Activated T-cell treated with anti-CD3 and anti-CD28 coated beads, Interleukin-2, amount 50 U/mL, for 1 hour (primary cell): ENCODE data around the gene ADA.
"Not testable (repeated sequence)": the region's sequence is repeated elsewhere in the genome, so short reads cannot be mapped to it uniquely, and the experiment has no call there.

Experiments used
- DNase-seq: peaks from one replicate; pipeline ENCODE4 v3.0.0-alpha.2; 2020

The ADA gene

DNA sequence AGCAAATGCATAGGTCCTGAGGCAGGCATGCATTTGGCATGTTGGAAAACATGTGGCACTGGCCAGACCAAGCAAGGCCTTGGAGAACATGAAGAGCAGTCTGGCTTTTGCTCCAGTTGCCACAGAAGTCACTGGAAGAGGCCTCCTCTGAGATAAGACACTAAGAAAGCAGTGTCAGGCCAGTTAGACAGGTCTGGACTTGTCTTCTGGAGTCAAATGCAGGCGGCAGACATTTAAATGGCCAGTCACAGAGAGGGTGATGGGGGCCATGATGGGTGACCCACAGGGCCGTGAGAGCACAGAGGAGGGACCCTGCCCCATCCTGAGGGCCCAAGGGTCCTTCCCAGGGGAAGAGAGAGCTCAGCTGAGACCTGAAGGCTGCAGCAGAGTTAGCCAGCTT lies 26.7 kb upstream of the ADA start:
- DNase-seq = no peak

DNA sequence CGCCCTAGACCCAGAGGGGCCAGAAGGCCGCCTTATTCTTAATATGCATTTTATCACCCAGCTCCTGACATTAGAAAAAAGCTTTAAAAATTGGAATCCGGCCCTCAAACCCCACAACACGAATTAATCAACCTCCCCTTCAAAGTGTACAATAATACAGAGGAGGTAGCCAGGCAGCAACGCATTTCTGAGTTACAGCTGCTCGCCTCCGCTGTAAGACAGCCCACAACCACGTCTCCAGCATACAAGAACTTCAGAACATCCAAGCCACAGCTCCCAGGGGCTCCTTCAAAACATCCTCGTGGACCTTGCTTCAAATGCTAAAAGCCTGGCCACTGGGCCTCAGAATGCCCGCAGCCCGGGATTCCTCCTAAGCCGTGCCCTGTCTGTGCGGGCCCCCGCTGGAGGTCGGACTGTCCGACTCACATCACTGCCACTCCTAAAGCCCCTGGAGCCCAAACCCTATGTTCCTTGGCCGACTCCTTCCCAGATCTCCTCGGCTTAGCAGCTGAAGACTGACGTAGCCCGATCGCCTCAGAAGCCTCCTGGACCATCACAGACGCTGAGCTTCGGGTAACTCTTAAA lies 20.9 kb upstream of the ADA start:
- DNase-seq = not testable (repeated sequence)

DNA sequence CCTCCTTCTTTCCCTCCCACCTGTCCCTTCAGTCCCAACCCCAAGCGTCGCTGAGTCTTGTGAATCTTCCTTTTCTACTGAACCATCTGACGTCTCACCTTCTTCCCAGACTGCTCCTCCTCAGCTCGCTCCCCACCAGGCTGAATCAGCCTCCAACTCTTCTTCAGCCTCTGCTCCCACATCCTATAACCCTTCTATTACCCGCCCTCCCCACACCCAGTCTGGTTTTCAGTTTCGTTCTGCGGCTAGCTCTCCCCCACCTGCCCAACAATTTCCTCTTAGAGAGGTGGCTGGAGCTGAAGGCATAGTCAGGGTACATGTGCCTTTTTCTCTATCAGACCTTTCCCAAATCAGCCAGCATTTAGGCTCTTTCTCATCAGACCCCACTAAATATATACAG lies 20.0 kb upstream of the ADA start:
- DNase-seq = peak; percentile 61

DNA sequence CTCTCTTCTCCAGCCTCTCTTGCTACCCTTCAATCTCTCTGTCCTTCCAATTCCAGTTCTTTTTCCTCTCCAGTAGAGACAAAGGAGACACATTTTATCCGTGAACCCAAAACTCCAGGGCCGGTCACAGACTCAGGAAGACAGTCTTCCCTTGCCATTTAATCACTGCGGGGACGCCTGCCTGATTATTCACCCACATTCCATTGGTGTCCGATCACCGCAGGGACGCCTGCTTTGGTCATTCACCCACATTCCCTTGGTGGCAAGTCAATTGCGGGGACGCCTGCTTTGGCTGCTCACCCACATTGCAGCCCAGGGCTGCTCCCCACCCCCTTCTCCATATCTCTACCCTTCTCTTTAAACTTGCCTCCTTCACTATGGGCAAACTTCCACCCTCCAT lies 19.4 kb upstream of the ADA start:
- not testable (repeated sequence) for DNase-seq

DNA sequence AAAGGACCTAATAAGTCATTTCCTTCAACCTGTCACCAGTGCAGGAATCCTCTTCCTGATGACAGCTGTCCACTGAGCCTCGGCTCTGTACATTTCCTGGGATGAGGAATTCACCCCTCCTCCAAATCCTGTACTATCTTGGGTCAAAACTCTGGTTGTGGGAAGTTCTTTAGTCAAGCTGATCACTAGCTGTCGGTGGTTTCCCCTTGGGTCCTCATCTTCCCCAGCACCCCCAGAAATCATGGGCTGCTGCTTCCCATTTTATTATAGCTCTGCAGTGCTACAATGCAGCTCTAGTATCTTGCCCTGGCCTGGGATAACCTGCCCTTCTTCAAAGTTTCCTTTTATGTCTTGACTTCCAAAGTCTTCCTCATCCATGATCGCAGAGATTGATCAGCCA lies 14.6 kb upstream of the ADA start:
- DNase-seq = no peak

DNA sequence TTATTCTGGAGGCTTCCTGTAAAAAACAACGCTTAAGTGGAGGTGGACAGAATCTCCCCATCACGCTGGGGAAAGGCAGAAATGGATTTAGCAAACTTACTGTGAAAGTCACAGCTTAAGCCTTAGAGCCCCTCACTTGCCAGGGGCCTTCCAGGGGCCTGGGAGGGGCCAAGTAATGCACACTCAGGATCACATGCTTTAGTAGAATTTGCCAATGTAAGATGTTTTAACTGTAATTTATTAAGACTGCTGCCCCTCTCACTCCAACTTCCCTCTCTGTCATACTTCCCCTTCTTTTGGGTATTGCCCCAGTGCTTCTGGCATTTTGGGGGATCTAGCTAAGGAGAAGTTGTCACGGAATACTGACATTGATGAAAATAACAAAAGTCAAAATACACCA lies 12.6 kb upstream of the ADA start:
- DNase-seq = no peak

DNA sequence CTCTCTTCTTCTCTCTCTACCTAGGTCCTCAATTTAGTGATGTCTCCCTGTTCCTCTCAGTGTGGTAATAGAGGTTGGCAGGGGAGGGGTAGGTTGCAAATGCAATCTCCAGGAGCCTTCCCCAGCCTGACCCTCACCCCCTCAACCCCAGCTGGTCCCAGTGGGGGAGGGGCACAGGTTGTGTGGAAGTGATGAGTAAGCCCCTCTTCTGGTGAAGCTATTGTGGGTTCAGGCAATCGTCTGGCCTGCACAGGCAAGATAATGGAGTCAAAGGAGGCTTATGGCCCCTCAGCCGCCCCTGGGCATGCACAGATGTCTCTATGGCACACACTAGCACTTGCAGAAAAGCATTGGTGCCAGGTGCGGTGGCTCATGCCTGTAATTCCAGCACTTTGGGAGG lies 10.8 kb upstream of the ADA start:
- DNase-seq = no peak

DNA sequence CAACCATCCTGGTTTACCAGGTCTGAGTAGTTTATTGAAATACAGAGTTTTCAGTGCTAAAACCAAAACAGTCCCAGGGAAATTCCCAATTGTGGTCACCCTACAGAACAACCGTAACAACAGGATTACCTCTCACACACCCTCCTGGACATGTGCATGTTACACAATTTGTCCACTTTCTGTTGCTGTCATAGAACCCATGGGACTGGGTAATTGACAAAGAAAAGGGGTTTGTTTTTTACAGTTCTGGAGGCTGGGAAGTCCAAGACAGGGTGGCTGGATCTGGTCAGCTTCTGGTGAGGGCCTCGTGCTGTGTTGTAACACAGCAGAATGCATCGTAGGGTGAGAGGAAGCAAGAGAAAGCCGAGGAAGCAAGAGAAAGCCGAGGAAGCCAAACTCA lies 9.1 kb upstream of the ADA start:
- DNase-seq = no peak

DNA sequence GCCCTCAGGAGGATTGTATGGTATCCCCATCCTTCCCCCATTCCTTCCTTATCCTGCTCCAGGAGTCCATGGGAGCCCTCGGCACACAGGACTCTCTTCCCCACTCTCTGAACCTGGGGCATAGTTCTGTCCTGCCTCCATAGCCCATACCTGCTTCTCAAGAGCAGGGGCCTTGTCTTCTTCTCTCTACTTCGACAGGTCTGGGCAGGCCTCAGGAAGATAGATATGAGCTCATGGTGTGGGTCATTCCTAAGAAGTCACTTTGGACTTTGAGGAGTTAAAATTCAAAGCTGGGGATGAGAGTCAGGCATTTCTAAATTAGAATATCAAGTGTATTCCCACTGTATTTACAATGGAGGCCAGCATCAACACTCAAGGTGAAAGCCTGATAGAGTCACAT lies 8.4 kb upstream of the ADA start:
- DNase-seq = no peak

DNA sequence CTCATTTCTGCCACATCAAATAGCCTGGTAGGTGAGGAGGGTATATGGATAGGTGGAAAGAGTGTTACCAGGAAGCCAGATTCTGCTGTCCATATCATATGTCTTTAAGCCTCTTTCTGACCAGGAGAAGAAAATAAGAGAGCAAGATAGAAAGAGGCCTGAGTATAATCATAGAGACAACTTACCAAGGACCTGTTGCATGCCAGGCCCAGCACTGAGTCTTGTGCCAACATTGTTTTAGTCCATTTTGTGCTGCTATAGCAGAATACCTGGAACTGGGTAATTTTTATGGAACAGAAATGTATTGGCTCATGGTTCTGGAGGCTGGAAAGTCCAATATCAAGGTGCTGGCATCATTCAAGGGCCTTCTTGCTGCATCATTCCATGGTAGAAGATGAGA lies 7.3 kb upstream of the ADA start:
- DNase-seq = no peak

DNA sequence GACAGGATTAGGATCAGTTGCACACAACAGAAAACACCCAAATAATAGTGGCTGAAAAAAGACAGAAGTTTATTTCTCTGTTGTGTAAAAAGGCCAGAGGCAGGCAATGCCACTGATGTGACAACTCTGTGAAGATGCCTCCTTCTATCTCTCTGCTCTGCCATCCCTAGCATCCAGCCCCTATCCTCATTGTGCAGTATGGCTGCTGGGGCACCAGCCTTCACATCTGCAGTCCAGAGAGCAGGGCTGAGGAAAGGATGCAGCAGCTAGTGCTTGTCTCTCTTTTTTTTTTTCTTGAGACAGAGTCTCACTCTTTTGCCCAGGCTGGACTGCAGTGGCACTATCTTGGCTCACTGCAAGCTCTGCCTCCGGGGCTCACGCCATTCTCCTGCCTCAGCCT lies 6.4 kb upstream of the ADA start:
- no peak for DNase-seq

DNA sequence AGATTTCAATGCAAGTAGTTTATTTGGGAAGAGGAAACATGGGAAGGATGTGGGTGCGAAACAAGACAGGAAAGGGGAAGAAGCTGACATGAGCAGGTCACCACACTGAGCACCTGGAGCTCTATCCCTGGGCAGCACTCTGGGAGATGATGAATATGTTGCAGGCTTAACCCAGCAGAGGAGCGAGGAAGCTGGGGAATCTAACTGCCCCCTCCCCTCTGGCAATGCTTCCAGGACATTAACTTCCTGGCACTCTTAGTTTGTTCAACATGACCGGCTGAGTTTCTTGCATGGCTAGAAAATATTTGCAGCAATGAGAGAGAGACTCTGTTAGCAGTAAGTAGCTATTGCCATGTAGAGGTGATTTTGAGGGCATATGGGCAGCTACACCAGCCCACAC lies 4.9 kb upstream of the ADA start:
- DNase-seq = no peak

DNA sequence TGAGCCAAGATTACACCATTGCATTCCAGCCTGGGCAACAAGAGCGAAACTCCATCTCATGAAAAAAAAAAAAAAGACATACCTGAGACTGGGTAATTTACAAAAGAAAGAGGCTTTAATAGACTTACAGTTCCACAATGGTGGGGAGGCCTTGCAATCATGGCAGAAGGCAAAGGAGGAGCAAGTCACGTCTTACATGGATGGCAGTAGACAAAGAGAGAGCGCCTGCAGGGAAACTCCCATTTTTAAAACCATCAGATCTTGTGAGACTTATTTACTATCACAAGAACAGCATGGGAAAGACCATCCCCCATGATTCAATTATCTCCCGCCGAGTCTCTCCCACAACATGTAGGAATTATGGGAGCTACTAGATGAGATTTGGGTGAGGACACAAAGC lies 2.7 kb upstream of the ADA start:
- not testable (repeated sequence) for DNase-seq

DNA sequence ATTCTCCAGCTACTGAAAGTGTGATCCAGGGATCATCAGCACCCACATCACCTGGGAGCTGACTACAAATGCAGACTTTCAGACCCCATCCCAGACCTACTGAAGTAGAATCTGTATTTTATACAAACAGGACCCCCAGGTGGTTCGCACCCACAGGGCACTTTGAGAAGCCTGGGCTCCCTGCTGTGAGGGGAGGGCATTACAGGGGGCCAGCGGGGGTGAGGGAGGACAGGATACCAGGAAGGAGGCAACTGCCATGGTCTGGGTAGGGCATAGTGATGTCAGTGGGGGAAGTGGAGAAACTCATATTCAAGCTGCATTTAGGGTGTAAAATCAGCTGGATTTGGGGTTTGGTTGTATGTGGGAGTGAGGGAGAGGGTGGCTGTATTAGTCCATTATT lies 2.0 kb upstream of the ADA start:
- DNase-seq = no peak

DNA sequence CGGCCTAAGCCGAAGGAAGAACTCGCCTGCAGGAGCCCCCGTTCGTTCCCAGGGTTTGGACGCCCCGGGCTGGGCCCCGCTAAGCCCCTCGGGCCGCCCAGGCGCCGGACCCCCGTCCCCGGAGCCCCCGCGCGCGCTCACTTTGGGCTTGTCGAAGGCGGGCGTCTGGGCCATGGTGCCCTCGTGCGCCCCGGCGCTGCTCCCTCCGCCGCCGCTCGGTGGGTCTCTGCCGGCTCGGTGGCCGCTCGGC lies 140 bp downstream of the ADA start:
- no peak for DNase-seq

DNA sequence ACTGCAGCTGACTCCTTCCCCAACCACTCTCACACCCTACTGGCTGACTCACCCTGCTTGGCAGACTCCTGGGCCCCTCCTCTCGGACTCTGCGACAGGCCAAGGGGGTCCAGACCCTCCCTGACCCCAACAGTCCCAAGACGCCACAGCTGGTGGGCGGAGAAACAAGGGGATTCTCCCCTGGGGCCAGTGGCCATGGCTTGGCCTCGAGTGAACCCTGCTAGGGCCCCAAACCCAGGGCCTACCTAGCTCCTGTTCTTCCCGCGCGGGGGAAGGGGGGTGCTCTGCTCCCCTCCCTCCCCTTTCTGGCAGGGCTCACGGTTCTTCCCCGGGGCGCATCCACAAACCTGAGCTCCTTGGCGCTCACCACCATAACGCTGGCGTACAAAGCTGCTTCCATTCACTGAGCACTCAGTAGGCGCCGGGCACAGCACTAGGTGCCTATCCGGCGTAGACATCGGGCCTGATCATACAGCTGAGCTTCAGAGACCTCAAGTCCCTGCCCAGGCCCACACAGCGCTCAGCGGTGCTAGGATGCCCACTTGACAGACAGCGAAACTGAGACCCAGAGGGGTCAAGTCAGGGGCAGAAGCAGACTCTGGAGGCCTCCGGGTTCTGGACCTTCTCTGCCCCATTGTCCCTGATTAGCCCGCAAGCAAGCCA lies 597 bp downstream of the ADA start:
- peak; percentile 56 for DNase-seq

DNA sequence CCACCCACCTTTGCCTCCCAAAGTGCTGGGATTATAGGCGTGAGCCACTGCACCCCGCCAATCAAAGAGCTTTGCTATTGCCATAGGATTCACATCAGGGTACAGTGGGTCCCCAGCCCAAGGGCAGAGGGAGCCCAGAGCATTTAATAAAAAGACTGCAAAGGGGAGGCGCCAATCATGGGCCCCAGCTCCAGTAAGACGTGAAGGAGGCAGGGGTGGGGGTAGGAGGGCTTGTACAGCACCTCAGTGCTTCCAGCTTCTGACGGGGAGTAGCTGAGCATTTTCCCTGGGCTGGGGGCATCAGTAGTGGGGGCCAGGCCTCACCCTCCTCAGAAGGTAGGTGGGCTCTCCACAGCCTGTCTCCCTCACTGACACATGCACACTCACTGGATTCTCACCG lies 1.5 kb downstream of the ADA start:
- no peak for DNase-seq

DNA sequence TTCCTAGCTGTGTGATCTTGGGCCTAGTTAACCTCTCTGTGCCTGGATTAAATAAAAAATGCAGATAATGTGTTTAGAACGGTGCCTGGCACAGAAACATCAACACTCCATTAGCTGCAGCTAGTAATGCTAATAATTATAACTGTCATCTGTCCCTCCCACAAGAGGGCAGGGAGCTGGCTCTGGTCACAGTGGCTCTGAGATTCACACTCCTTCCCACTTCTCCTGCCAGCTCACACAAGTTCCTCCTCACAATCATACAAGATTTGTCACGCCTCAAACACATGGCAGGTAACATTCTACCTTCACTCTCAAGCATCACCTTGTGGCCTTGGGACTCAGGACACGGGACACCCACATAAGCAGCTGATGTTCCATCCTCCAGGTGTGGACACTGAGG lies 2.4 kb downstream of the ADA start:
- no peak for DNase-seq

DNA sequence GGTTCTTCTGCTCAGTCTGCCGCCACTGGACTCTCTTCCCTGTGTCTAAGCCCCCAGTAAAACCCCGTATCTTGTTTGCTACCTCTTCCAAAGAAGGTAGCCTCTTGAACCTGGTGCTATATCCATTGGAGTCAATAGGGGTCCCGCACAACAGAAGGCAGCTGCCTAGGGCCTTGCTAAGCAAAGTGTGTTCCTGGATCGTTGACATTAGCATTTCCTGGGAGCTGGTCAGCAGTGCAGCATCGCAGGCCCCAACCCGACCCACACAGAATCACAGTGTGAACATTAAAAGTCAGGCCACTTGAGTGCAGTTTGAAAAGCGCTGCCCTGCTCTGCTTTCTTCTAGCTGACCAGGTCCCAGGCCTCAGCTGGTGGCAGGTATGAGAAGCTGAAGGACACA lies 2.9 kb downstream of the ADA start:
- no peak for DNase-seq

DNA sequence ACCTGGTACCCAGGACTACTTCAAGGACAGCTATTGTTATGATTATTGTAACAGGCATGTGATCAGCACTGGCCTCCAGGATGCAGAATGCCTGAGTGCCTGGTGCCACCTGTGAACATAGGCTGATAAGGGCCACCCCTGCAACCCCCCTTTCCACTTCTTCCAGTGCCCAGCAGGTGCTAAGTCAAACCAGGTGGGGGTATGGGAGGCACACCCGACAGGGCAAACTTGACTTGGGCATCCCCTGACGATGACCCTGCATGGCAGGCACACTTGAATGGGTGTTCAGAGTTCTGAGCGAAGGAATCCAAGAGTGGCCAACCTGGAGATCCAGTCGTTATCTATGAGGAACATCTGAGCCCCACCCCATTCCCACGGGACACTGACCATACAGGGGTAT lies 3.4 kb downstream of the ADA start:
- no peak for DNase-seq

DNA sequence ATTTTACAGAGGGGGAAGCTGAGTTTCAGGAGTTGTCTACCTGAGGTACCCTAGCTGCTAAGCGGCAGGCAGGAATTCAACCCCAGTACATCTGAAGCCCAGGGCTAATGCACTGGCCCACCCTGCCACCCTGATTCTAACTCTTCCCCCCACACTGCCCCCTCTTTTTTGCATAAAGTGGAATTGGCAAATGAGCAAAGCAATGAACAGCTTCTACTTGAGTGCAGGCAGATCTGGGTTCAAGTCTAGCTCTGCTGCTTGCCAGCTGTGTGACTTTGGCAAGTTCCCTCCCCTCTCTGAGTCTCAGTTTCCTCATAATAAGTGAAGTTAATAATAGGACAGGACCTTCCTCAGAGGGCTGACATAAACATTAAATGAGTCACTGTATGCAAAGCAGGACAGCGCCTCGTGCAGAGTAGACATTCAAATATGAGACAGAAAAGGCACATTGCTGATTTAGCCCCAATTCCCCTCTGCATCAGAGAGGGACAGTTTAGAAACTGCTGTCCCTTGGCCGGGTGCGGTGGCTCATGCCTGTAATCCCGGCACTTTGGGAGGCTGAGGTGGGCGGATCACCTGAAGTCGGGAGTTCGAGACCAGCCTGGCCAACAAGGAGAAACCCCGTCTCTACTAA lies 4.7 kb downstream of the ADA start:
- no peak for DNase-seq

DNA sequence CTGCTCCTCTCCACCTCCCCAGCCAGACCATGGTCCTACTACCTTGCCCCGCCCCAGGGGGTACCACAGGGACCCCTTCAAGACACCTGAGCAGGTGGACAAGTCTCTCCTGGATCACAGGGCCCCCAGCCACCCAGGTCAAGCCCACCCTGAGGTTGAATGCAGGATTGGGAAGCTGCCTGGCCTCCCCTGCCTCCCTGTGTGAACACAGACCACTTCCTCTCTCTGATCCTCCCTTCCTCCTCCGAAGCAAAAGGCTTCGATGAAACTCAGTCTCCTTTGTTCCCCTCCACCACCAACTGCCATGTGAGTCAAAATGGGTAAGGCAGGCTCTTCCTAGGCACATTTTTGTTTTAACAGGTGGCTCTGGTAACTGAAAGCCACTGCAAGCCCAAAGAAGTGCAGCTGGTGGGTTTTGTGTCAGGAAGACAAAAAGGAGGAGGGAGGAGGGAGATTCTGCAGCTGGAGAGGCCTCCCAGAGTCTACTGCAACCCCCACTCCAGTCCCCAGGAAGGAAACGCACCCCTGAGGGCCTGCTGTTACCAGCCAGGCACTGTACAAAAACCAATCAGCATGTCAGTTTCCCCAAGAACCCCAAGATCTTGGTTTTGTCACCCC lies 5.4 kb downstream of the ADA start:
- DNase-seq = no peak

DNA sequence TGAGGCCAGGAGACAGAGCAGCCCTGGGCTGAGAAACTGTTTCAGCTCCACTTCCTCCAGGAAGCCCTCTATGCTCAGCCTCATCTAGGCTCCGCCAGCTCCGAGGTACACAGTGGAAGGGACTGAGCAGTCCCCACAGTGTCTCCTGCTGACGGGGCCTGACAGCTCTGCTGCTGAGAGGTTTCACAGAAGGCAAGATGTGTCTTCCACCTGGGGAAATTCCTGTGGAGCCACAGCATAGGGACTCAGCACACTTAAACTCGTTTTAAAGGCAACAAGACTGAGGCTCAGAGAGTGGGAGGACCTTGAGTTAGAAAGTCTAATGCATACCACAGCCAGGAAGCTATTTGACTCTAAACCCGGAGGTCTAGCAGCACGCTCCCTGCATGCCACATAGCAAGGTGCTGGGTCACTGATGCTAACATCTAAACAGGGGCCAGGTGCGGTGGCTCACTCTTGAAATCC lies 6.8 kb downstream of the ADA start:
- peak; percentile 55 for DNase-seq

DNA sequence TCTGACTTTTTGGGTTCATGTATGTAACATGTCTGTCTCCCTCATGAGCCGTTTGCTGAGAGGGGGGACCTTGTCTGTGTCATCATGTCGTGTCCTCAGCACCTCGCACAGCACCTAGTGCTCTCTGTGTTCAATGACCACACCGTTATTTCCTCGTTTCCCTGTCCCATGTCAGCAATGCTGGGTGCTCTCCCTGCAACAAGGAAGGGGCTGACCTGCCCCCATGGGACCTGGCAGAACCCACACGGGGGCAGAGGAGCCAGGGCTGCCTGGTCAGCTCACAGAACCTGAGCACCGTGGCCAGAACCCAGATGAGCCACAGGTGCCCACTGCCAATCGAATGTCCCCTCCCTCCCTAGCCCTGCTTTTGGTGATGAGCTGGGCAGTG lies 7.3 kb downstream of the ADA start:
- no peak for DNase-seq
